ENCODE measurements around the gene UBE2Z. TPM values are rescaled to one million over a fixed set of nuclear protein-coding genes. Genes with fewer than 3 reads are reported as not detected.
A peak's percentile ranks its signal among the peaks of the same experiment; 100 is the strongest.

Gene UBE2Z
- total and polyA plus RNA-seq, 9 of the 15 experiments (the other 6 are each of a cell fraction or from before 2014, with no cell fraction given), result 11.8 to 89.0 (median 38.2) TPM

- peaks cover 6 to 8% of the 10 kb centered on the region in 2 experiments; a peak in 2 of 5 replicates for H3K4me1 ChIP-seq (replicated peaks in 1 of 2; ENCODE audit: control insufficient read depth in 2 of 2, insufficient read depth in 2 of 2, low read length in 2 of 2)
- FAIRE-seq (peak; percentile 49), DNase-seq (ENCODE audit: extremely low read depth in 1 of 4, low spot score in 3 of 4) (no peak), ATAC-seq (no peak)
- BruUV-seq (replicated peaks), result TSS peak; percentile 74
- peak overlapping the region; percentile 93 to 95 for H3K9ac ChIP-seq (ENCODE audit: insufficient read depth in 1 of 2, low read depth in 2 of 2, low read length in 2 of 2)
- H3K36me3 ChIP-seq (ENCODE audit: control insufficient read depth, insufficient read depth, low read length), result peaks cover 45% of the 10 kb centered on the region
- H2AFZ ChIP-seq (ENCODE audit: low read depth, low read length), result peak overlapping the region; percentile 80
- peaks cover 27% of the 10 kb centered on the region for H3K79me2 ChIP-seq (ENCODE audit: control insufficient read depth, insufficient read depth, low read length)
- peak overlapping the region; percentile 81 for H3K4me3 ChIP-seq
- H3K9me1 ChIP-seq (ENCODE audit: control insufficient read depth, insufficient read depth, low read length), result no peaks in the 10 kb centered on the region
- no peaks in the 10 kb centered on the region for H3K27me3 ChIP-seq (ENCODE audit: control insufficient read depth in 2 of 2, insufficient read depth in 2 of 2, low read length in 2 of 2)
- in situ Hi-C loops (cut with MboI), result no loop called here
- H3K27ac ChIP-seq (ENCODE audit: extremely low read depth, low read depth, low read length), result peak overlapping the region; percentile 91
- CTCF ChIA-PET (ENCODE audit: low intra/inter-chr PET ratio), result no interaction called here
- peak overlapping the region; percentile 98 for H3K4me2 ChIP-seq (ENCODE audit: insufficient read depth, low read length)
- WGBS (ENCODE audit: insufficient coverage, low coverage, missing lambda C conversion rate), result under 1% methylated on average over 24 of the region's 24 CpGs
- intact Hi-C loops (cut with micrococcal nuclease), result loop anchor here (1.0 to 10.0 kb wide), 3 partner anchors 15 to 299 kb away; partner anchors contain the start of gene UBE2Z
- no peaks in the 10 kb centered on the region; the same call in 1 of the 2 replicates for H3K9me3 ChIP-seq (replicated peaks; ENCODE audit: control insufficient read depth, insufficient read depth, low read depth, low read length)
- no peaks in the 10 kb centered on the region for H4K20me1 ChIP-seq (replicated peaks; ENCODE audit: control insufficient read depth, insufficient read depth, low read length)
- POLR2A ChIA-PET, result interaction anchor here (0.5 to 4.2 kb wide), 16 partner anchors 8 to 1221 kb away, joined by 3 to 52 read pairs (median 4); partner anchors contain the start of genes SNF8 and UBE2Z
- TF ChIP-seq U2AF1 (optimal IDR thresholded peaks at IDR 0.05; ENCODE audit: low read depth, low read length) (no peak), ARID1B (IDR thresholded peaks at IDR 0.05) (peak; percentile 55), TCF3 (CRISPR knock-in tag; IDR thresholded peaks at IDR 0.05) (0 out of 2 replicates have a peak, but pooled peaks have one; percentile 20), HNRNPUL1 (IDR thresholded peaks at IDR 0.05; ENCODE audit: low read length) (no peak), SAP30 (IDR thresholded peaks at IDR 0.05; ENCODE audit: borderline replicate concordance, insufficient read depth, low read depth, low read length, poor library complexity, severe bottlenecking) (peak; percentile 11), MYNN (IDR thresholded peaks at IDR 0.05) (peak; percentile 12; the same call in 1 of the 2 replicates), MYNN (CRISPR knock-in tag; IDR thresholded peaks at IDR 0.05) (no peak), ZSCAN32 (CRISPR knock-in tag; IDR thresholded peaks at IDR 0.05) (no peak), CBFB (CRISPR knock-in tag; IDR thresholded peaks at IDR 0.05) (peak; percentile 73; the same call in 1 of the 2 replicates), ZBTB7A (IDR thresholded peaks at IDR 0.05; ENCODE audit: borderline replicate concordance, control insufficient read depth, low read depth, low read length) (0 out of 2 replicates have a peak, but pooled peaks have one; percentile 14), DACH1 (IDR thresholded peaks at IDR 0.05; ENCODE audit: partially characterized antibody) (peak; percentile 55), CEBPB (tag; IDR thresholded peaks at IDR 0.05) (peak; percentile 69), ZNF717 (CRISPR knock-in tag; IDR thresholded peaks at IDR 0.05) (no peak), GATA2 (CRISPR knock-in tag; IDR thresholded peaks at IDR 0.05) (peak; percentile 42; the same call in 1 of the 2 replicates), TAF7 (tag; IDR thresholded peaks at IDR 0.05) (peak; percentile 25; the same call in 1 of the 2 replicates), TAF9B (IDR thresholded peaks at IDR 0.05; ENCODE audit: partially characterized antibody) (peak; percentile 45)
- TF ChIP-seq, protein P1, sequence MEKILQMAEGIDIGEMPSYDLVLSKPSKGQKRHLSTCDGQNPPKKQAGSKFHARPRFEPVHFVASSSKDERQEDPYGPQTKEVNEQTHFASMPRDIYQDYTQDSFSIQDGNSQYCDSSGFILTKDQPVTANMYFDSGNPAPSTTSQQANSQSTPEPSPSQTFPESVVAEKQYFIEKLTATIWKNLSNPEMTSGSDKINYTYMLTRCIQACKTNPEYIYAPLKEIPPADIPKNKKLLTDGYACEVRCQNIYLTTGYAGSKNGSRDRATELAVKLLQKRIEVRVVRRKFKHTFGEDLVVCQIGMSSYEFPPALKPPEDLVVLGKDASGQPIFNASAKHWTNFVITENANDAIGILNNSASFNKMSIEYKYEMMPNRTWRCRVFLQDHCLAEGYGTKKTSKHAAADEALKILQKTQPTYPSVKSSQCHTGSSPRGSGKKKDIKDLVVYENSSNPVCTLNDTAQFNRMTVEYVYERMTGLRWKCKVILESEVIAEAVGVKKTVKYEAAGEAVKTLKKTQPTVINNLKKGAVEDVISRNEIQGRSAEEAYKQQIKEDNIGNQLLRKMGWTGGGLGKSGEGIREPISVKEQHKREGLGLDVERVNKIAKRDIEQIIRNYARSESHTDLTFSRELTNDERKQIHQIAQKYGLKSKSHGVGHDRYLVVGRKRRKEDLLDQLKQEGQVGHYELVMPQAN (IDR thresholded peaks at IDR 0.05; ENCODE audit: borderline replicate concordance), result peak; percentile 53; the same call in 1 of the 2 replicates
- TF ChIP-seq, protein P2, sequence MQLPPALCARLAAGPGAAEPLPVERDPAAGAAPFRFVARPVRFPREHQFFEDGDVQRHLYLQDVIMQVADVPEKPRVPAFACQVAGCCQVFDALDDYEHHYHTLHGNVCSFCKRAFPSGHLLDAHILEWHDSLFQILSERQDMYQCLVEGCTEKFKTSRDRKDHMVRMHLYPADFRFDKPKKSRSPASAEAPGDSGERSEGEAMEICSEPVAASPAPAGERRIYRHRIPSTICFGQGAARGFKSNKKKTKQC (CRISPR knock-in tag; IDR thresholded peaks at IDR 0.05), result peak; percentile 18; the same call in 1 of the 2 replicates
- TF ChIP-seq, protein P3, sequence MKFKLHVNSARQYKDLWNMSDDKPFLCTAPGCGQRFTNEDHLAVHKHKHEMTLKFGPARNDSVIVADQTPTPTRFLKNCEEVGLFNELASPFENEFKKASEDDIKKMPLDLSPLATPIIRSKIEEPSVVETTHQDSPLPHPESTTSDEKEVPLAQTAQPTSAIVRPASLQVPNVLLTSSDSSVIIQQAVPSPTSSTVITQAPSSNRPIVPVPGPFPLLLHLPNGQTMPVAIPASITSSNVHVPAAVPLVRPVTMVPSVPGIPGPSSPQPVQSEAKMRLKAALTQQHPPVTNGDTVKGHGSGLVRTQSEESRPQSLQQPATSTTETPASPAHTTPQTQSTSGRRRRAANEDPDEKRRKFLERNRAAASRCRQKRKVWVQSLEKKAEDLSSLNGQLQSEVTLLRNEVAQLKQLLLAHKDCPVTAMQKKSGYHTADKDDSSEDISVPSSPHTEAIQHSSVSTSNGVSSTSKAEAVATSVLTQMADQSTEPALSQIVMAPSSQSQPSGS (CRISPR knock-in tag; IDR thresholded peaks at IDR 0.05), result 0 out of 2 replicates have a peak, but pooled peaks have one; percentile 4
These were observed 15.1 kb upstream of the UBE2Z start for GRCh38 chr17:48892940-48893645.
